GM12892 (cell line): Measurements from ENCODE around the gene CRYBB1.

Experiments used
- POLR2A ChIP-seq: IDR thresholded peaks from 2 replicates; pipeline ENCODE4 v1.6.1; 2011; ENCODE audit warnings: low read depth, low read length, control low read depth
- POLR2AphosphoS5 ChIP-seq: IDR thresholded peaks from 2 replicates; pipeline ENCODE4 v1.6.1; 2011; ENCODE audit warnings: low read depth, low read length, control low read depth
- TAF1 ChIP-seq: IDR thresholded peaks from 2 replicates; pipeline ENCODE4 v1.6.1; 2011; ENCODE audit warnings: low read depth, mild to moderate bottlenecking, control low read depth, low read length, borderline replicate concordance

GRCh38 chr22:26615830-26616435 is 1.9 kb downstream of the CRYBB1 start:
- no peak for TF ChIP-seq TAF1
- TF ChIP-seq POLR2A, result no peak
- no peak for TF ChIP-seq POLR2AphosphoS5
